ENCODE measurements around the gene CD48.
"Not testable (repeated sequence)": the region's sequence is repeated elsewhere in the genome, so short reads cannot be mapped to it uniquely, and the experiment has no call there.

Gene CD48

GRCh38 chr1:160741612-160742348 lies 30.2 kb upstream of the CD48 start:
- no peak for DNase-seq

- DNase-seq: no peak
Observed at GRCh38 chr1:160741092-160741501, 29.5 kb upstream of the CD48 start.

- DNase-seq: no peak
Observed at GRCh38 chr1:160740133-160740688, 28.6 kb upstream of the CD48 start.

- no peak for DNase-seq
Observed at GRCh38 chr1:160739098-160739511, 27.5 kb upstream of the CD48 start, which contains the start of gene SLAMF7. SLAMF7 (plus strand) TSS chr1:160739247; CDS start chr1:160739302, 55 bp downstream.

GRCh38 chr1:160738271-160738670 lies 26.6 kb upstream of the CD48 start:
- DNase-seq: no peak

- no peak for DNase-seq
Observed at GRCh38 chr1:160734301-160734700, 22.7 kb upstream of the CD48 start.

- DNase-seq: no peak
Observed at GRCh38 chr1:160733898-160734297, 22.3 kb upstream of the CD48 start.

- DNase-seq: no peak
Observed at GRCh38 chr1:160731990-160732389, 20.4 kb upstream of the CD48 start.

- not testable (repeated sequence) for DNase-seq
Observed at GRCh38 chr1:160731564-160731963, 19.9 kb upstream of the CD48 start.

- no peak for DNase-seq
Observed at GRCh38 chr1:160727316-160727640, 15.7 kb upstream of the CD48 start.

GRCh38 chr1:160726498-160727315 lies 15.1 kb upstream of the CD48 start:
- no peak for DNase-seq

GRCh38 chr1:160726114-160726497 lies 14.5 kb upstream of the CD48 start:
- no peak for DNase-seq

- no peak for DNase-seq
Observed at GRCh38 chr1:160724465-160725242, 13.0 kb upstream of the CD48 start.

GRCh38 chr1:160723332-160723731 lies 11.7 kb upstream of the CD48 start:
- DNase-seq: no peak

GRCh38 chr1:160722726-160723125 lies 11.1 kb upstream of the CD48 start:
- DNase-seq: no peak

- no peak for DNase-seq
Observed at GRCh38 chr1:160721473-160721872, 9.9 kb upstream of the CD48 start.

GRCh38 chr1:160720356-160721085 lies 8.9 kb upstream of the CD48 start:
- no peak for DNase-seq

GRCh38 chr1:160718210-160718609 lies 6.6 kb upstream of the CD48 start:
- DNase-seq: no peak

- DNase-seq: no peak
Observed at GRCh38 chr1:160717306-160717705, 5.7 kb upstream of the CD48 start.

GRCh38 chr1:160716013-160716412 lies 4.4 kb upstream of the CD48 start:
- DNase-seq: no peak

- not testable (repeated sequence) for DNase-seq
Observed at GRCh38 chr1:160714034-160714648, 2.5 kb upstream of the CD48 start.

GRCh38 chr1:160713161-160713560 lies 1.5 kb upstream of the CD48 start:
- no peak for DNase-seq
